Osteocyte (in vitro differentiated cells): ENCODE data around the gene UTF1. TPM values are rescaled to one million over a fixed set of nuclear protein-coding genes. Genes with fewer than 3 reads are reported as not detected.
"Not testable (repeated sequence)": the region's sequence is repeated elsewhere in the genome, so short reads cannot be mapped to it uniquely, and the experiment has no call there.

Experiments used
- DNase-seq: peaks from one replicate; pipeline ENCODE4 v3.0.0; 2021; ENCODE audit warnings: mixed read lengths; ENCODE audit not compliant: unreplicated experiment; ENCODE audit errors: extremely low spot score
- H3K27ac Mint-ChIP-seq: one replicate; pipeline ENCODE4 v1.8.0; 2021; ENCODE audit warnings: mild to moderate bottlenecking, mixed read lengths; ENCODE audit not compliant: unreplicated experiment
- H3K27me3 Mint-ChIP-seq: one replicate; pipeline ENCODE4 v1.8.0; 2021; ENCODE audit warnings: mixed read lengths; ENCODE audit not compliant: unreplicated experiment
- H3K36me3 Mint-ChIP-seq: one replicate; pipeline ENCODE4 v1.8.0; 2021; ENCODE audit warnings: mixed read lengths; ENCODE audit not compliant: unreplicated experiment
- H3K4me1 Mint-ChIP-seq: one replicate; pipeline ENCODE4 v1.8.0; 2021; ENCODE audit warnings: mixed read lengths; ENCODE audit not compliant: unreplicated experiment
- H3K4me3 Mint-ChIP-seq: one replicate; pipeline ENCODE4 v1.8.0; 2021; ENCODE audit warnings: mild to moderate bottlenecking, moderate library complexity, mixed read lengths; ENCODE audit not compliant: unreplicated experiment
- H3K9me3 Mint-ChIP-seq: one replicate; pipeline ENCODE4 v1.8.0; 2021; ENCODE audit warnings: mixed read lengths; ENCODE audit not compliant: unreplicated experiment
- CTCF ChIP-seq: fragments of 200-600 bp; sonication (generic); IDR thresholded peaks from 2 replicates; pipeline ENCODE4 v1.5.0; 2021; ENCODE audit warnings: antibody characterized with exemption, mild to moderate bottlenecking, moderate library complexity
- total RNA-seq: library from RNA; stranded (reverse); gene quantifications from 2 replicates; pipeline ENCODE4 v1.2.1, GENCODE V29; 2021

The UTF1 gene
- total RNA-seq, 1 donor from 2014 or later, result not detected

- Mint-ChIP-seq H3K4me3 (no peak overlapping the region), H3K4me1 (no peaks in the 10 kb centered on the region), H3K27me3 (peaks cover 9% of the 10 kb centered on the region), H3K9me3 (no peaks in the 10 kb centered on the region), H3K27ac (no peak overlapping the region), H3K36me3 (no peaks in the 10 kb centered on the region)
- no peak for DNase-seq
- TF ChIP-seq CTCF, result no peak
Measured at GRCh38 chr10:133216776-133217175, 13.2 kb upstream of the UTF1 start.

GRCh38 chr10:133217800-133218589, 12.0 kb upstream of the UTF1 start:
- no peak overlapping the region for H3K4me3 Mint-ChIP-seq
- H3K9me3 Mint-ChIP-seq, result no peaks in the 10 kb centered on the region
- H3K27ac Mint-ChIP-seq, result no peak overlapping the region
- H3K36me3 Mint-ChIP-seq, result no peaks in the 10 kb centered on the region
- H3K27me3 Mint-ChIP-seq, result peaks cover 9% of the 10 kb centered on the region
- no peaks in the 10 kb centered on the region for H3K4me1 Mint-ChIP-seq
- DNase-seq, result no peak
- no peak for TF ChIP-seq CTCF

- Mint-ChIP-seq H3K9me3 (no peaks in the 10 kb centered on the region), H3K36me3 (no peaks in the 10 kb centered on the region), H3K27me3 (peaks cover 9% of the 10 kb centered on the region), H3K4me3 (no peak overlapping the region), H3K4me1 (no peaks in the 10 kb centered on the region), H3K27ac (no peak overlapping the region)
- no peak for TF ChIP-seq CTCF
- DNase-seq, result no peak
Measured at GRCh38 chr10:133218891-133219290, 11.1 kb upstream of the UTF1 start.

GRCh38 chr10:133219782-133220181, 10.2 kb upstream of the UTF1 start:
- Mint-ChIP-seq H3K36me3 (no peaks in the 10 kb centered on the region), H3K4me3 (no peak overlapping the region), H3K27ac (no peak overlapping the region), H3K4me1 (no peaks in the 10 kb centered on the region), H3K9me3 (no peaks in the 10 kb centered on the region), H3K27me3 (peaks cover 9% of the 10 kb centered on the region)
- no peak for DNase-seq
- TF ChIP-seq CTCF, result no peak

GRCh38 chr10:133221331-133221730, 8.7 kb upstream of the UTF1 start:
- no peak for DNase-seq
- H3K4me3 Mint-ChIP-seq, result no peak overlapping the region
- no peak overlapping the region for H3K27ac Mint-ChIP-seq
- peaks cover 4% of the 10 kb centered on the region for H3K4me1 Mint-ChIP-seq
- peaks cover 7% of the 10 kb centered on the region for H3K27me3 Mint-ChIP-seq
- H3K36me3 Mint-ChIP-seq, result no peaks in the 10 kb centered on the region
- no peak for TF ChIP-seq CTCF
- H3K9me3 Mint-ChIP-seq, result no peaks in the 10 kb centered on the region

- not testable (repeated sequence) for H3K27ac Mint-ChIP-seq, H3K4me3 Mint-ChIP-seq, H3K4me1 Mint-ChIP-seq, DNase-seq, H3K36me3 Mint-ChIP-seq, H3K9me3 Mint-ChIP-seq
- peaks cover 11% of the 10 kb centered on the region for H3K27me3 Mint-ChIP-seq
Measured at GRCh38 chr10:133221756-133222155, 8.3 kb upstream of the UTF1 start.
